HUES6 (cell line): ENCODE data around the gene CDC7.

Experiments used
- H3K27ac ChIP-seq: 2 replicates; pipeline ENCODE4 v1.7.0; 2013; ENCODE audit warnings: low read depth, mild to moderate bottlenecking, low read length, inconsistent platforms
- H3K27me3 ChIP-seq: 2 replicates; pipeline ENCODE4 v1.6.1; 2013; ENCODE audit warnings: low read length; ENCODE audit not compliant: control insufficient read depth, insufficient read depth
- H3K36me3 ChIP-seq: 2 replicates; pipeline ENCODE4 v1.6.1; 2013; ENCODE audit warnings: low read length; ENCODE audit not compliant: control insufficient read depth, insufficient read depth
- H3K4me1 ChIP-seq: 2 replicates; pipeline ENCODE4 v1.6.1; 2013; ENCODE audit warnings: low read length; ENCODE audit not compliant: control insufficient read depth, insufficient read depth
- H3K4me3 ChIP-seq: 2 replicates; pipeline ENCODE4 v1.5.1; 2013; ENCODE audit warnings: low read depth, low read length
- H3K9ac ChIP-seq: one replicate; pipeline ENCODE4 v1.6.1; 2013; ENCODE audit warnings: mild to moderate bottlenecking, low read length
- H3K9me3 ChIP-seq: 2 replicates; pipeline ENCODE4 v1.6.1; 2013; ENCODE audit warnings: low read depth, low read length; ENCODE audit not compliant: control insufficient read depth, insufficient read depth

Gene CDC7

GRCh38 chr1:91533361-91534024 lies 32.8 kb downstream of the CDC7 start:
- no peak overlapping the region for H3K27ac ChIP-seq
- H3K4me3 ChIP-seq: no peak overlapping the region
- no peaks in the 10 kb centered on the region for H3K27me3 ChIP-seq
- no peaks in the 10 kb centered on the region for H3K9me3 ChIP-seq
- no peak overlapping the region for H3K9ac ChIP-seq
- no peaks in the 10 kb centered on the region for H3K4me1 ChIP-seq
- no peaks in the 10 kb centered on the region for H3K36me3 ChIP-seq

GRCh38 chr1:91535441-91535840 lies 34.8 kb downstream of the CDC7 start:
- Histone ChIP-seq H3K36me3 (no peaks in the 10 kb centered on the region), H3K27me3 (no peaks in the 10 kb centered on the region), H3K9me3 (no peaks in the 10 kb centered on the region), H3K4me1 (no peaks in the 10 kb centered on the region), H3K4me3 (no peak overlapping the region), H3K9ac (no peak overlapping the region), H3K27ac (no peak overlapping the region)

GRCh38 chr1:91537281-91537986 lies 36.8 kb downstream of the CDC7 start:
- Histone ChIP-seq H3K9me3 (no peaks in the 10 kb centered on the region), H3K9ac (no peak overlapping the region), H3K27ac (no peak overlapping the region), H3K4me3 (no peak overlapping the region), H3K27me3 (no peaks in the 10 kb centered on the region), H3K4me1 (no peaks in the 10 kb centered on the region), H3K36me3 (no peaks in the 10 kb centered on the region)

GRCh38 chr1:91537987-91538304 lies 37.3 kb downstream of the CDC7 start:
- Histone ChIP-seq H3K27me3 (no peaks in the 10 kb centered on the region), H3K9me3 (no peaks in the 10 kb centered on the region), H3K4me1 (no peaks in the 10 kb centered on the region), H3K27ac (no peak overlapping the region), H3K4me3 (no peak overlapping the region), H3K36me3 (no peaks in the 10 kb centered on the region), H3K9ac (no peak overlapping the region)

GRCh38 chr1:91540910-91541309 lies 40.3 kb downstream of the CDC7 start:
- H3K36me3 ChIP-seq: no peaks in the 10 kb centered on the region
- no peaks in the 10 kb centered on the region for H3K27me3 ChIP-seq
- no peak overlapping the region for H3K9ac ChIP-seq
- no peak overlapping the region for H3K4me3 ChIP-seq
- H3K27ac ChIP-seq: no peak overlapping the region
- H3K9me3 ChIP-seq: no peaks in the 10 kb centered on the region
- no peaks in the 10 kb centered on the region for H3K4me1 ChIP-seq

- Histone ChIP-seq H3K4me3 (no peak overlapping the region), H3K36me3 (no peaks in the 10 kb centered on the region), H3K27me3 (no peaks in the 10 kb centered on the region), H3K27ac (no peak overlapping the region), H3K9ac (no peak overlapping the region), H3K9me3 (no peaks in the 10 kb centered on the region), H3K4me1 (no peaks in the 10 kb centered on the region)
These were observed 41.4 kb downstream of the CDC7 start for GRCh38 chr1:91541918-91542533.

- no peak overlapping the region for H3K9ac ChIP-seq
- no peaks in the 10 kb centered on the region for H3K27me3 ChIP-seq
- no peak overlapping the region for H3K4me3 ChIP-seq
- H3K36me3 ChIP-seq: no peaks in the 10 kb centered on the region
- H3K27ac ChIP-seq: no peak overlapping the region
- H3K4me1 ChIP-seq: no peaks in the 10 kb centered on the region; the same call in 1 of the 2 replicates
- no peaks in the 10 kb centered on the region for H3K9me3 ChIP-seq
These were observed 45.1 kb downstream of the CDC7 start for GRCh38 chr1:91545506-91546300.

- Histone ChIP-seq H3K27me3 (no peaks in the 10 kb centered on the region), H3K9me3 (no peaks in the 10 kb centered on the region), H3K9ac (no peak overlapping the region), H3K27ac (no peak overlapping the region), H3K4me1 (no peaks in the 10 kb centered on the region; the same call in 1 of the 2 replicates), H3K4me3 (no peak overlapping the region), H3K36me3 (no peaks in the 10 kb centered on the region)
These were observed 45.6 kb downstream of the CDC7 start for GRCh38 chr1:91546301-91546581.

GRCh38 chr1:91546876-91547275 lies 46.2 kb downstream of the CDC7 start:
- Histone ChIP-seq H3K9ac (no peak overlapping the region), H3K36me3 (no peaks in the 10 kb centered on the region), H3K27ac (no peak overlapping the region), H3K9me3 (no peaks in the 10 kb centered on the region), H3K4me3 (no peak overlapping the region), H3K27me3 (no peaks in the 10 kb centered on the region), H3K4me1 (no peaks in the 10 kb centered on the region; the same call in 1 of the 2 replicates)

GRCh38 chr1:91548376-91549040 lies 47.9 kb downstream of the CDC7 start:
- no peaks in the 10 kb centered on the region for H3K27me3 ChIP-seq
- no peaks in the 10 kb centered on the region for H3K9me3 ChIP-seq
- no peaks in the 10 kb centered on the region; the same call in 1 of the 2 replicates for H3K4me1 ChIP-seq
- no peaks in the 10 kb centered on the region for H3K36me3 ChIP-seq
- H3K9ac ChIP-seq: no peak overlapping the region
- no peak overlapping the region for H3K27ac ChIP-seq
- no peak overlapping the region for H3K4me3 ChIP-seq
